Gastrocnemius medialis (tissue), 4 donors: ENCODE measurements around the gene KCNIP4. TPM values are rescaled to one million over a fixed set of nuclear protein-coding genes. Genes with fewer than 3 reads are reported as not detected.

ENCODE experiments used
- ATAC-seq, 2 donors: fragments of 150-250 bp; one replicate each; pipeline ENCODE4 v1.9.1; 2016
- DNase-seq, 2 donors: peaks; one replicate each; pipeline ENCODE4 v3.0.0-alpha.2; 2019
- H3K27ac ChIP-seq, 4 donors: fragments of 200-600 bp; sonication (generic); 1 replicate in 1 of 4; 2 replicates in 3 of 4; pipeline ENCODE4 v1.5.1; 2016 to 2018; ENCODE audit warnings: mild to moderate bottlenecking in 2 of 4, moderate library complexity in 1 of 4
- H3K27me3 ChIP-seq, 3 donors: fragments of 200-600 bp; sonication (generic) in 2 of 3; 1 replicate in 1 of 3; 2 replicates in 2 of 3; pipeline versions ENCODE4 v1.5.1 to v1.6.0; 2016 to 2019; ENCODE audit warnings: mild to moderate bottlenecking in 1 of 3, moderate library complexity in 1 of 3
- H3K36me3 ChIP-seq, 2 donors: fragments of 200-600 bp; sonication (generic) in 1 of 2; one replicate each; pipeline ENCODE4 v1.5.1; 2017 to 2018
- H3K4me1 ChIP-seq, 2 donors: fragments of 200-600 bp; sonication (generic) in 1 of 2; one replicate each; pipeline ENCODE4 v1.5.1; 2016 to 2017; ENCODE audit warnings: mild to moderate bottlenecking in 2 of 2
- H3K4me3 ChIP-seq, 4 donors: fragments of 200-600 bp; sonication (generic) in 3 of 4; 1 replicate in 1 of 4; 2 replicates in 3 of 4; pipeline ENCODE4 v1.5.1; 2016 to 2019; ENCODE audit warnings: mild to moderate bottlenecking in 2 of 4
- H3K9me3 ChIP-seq, 3 donors: fragments of 200-600 bp; sonication (generic) in 2 of 3; 1 replicate in 1 of 3; 2 replicates in 2 of 3; pipeline ENCODE4 v1.5.1; 2016 to 2019
- CTCF ChIP-seq, 5 experiments: fragments of 450-650 bp in 3 of 5; fragments of 200-600 bp in 2 of 5; sonication (generic) in 2 of 5; IDR thresholded peaks in 4 of 5; conservative IDR thresholded peaks in 1 of 5; 1 replicate in 4 of 5; 2 replicates in 1 of 5; pipeline ENCODE4 v1.5.1; 2016 to 2019; ENCODE audit warnings: antibody characterized with exemption in 5 of 5, mild to moderate bottlenecking in 3 of 5, moderate library complexity in 3 of 5
- POLR2A ChIP-seq, 2 donors: fragments of 450-650 bp; IDR thresholded peaks; one replicate each; pipeline ENCODE4 v1.6.1; 2017; ENCODE audit warnings: antibody characterized with exemption in 2 of 2, mild to moderate bottlenecking in 2 of 2, moderate library complexity in 2 of 2
- in situ Hi-C, 4 donors: fragments of 200-750 bp; cut with MboI; loops; one replicate each; pipeline versions ENCODE4 v1.15.0 to v1.8.0; 2017; ENCODE audit warnings: low sequenced_read_pairs in 4 of 4
- intact Hi-C: fragments of 100-400 bp; cut with DNase I; formaldehyde crosslinking; loops from one replicate; pipeline ENCODE4 v1.15.1; 2023; ENCODE audit warnings: low total_unique reads
- total RNA-seq, 4 donors: library from RNA; depleted of rRNA; stranded (reverse); fragments of >200 nt; gene quantifications; one replicate each; pipeline versions ENCODE4 v1.1.0 to v1.2.3, GENCODE V29; 2016

KCNIP4 gene
- total RNA-seq, 4 donors from 2014 or later, result not detected

GRCh38 chr4:21535898-21536297 is 412.7 kb downstream of the KCNIP4 start:
- ATAC-seq, result no peak
- intact Hi-C loops, result no loop called here

GRCh38 chr4:21531048-21531447 is 417.5 kb downstream of the KCNIP4 start:
- intact Hi-C loops, result no loop called here

More at GRCh38 chr4:21535898-21536297, 412.7 kb downstream of the KCNIP4 start:
- H3K27me3 ChIP-seq, result no peaks in the 10 kb centered on the region
- no peaks in the 10 kb centered on the region for H3K4me1 ChIP-seq
- H3K4me3 ChIP-seq, result no peak overlapping the region
- in situ Hi-C loops, result no loop called here
- no peak overlapping the region for H3K27ac ChIP-seq
- no peak for TF ChIP-seq POLR2A (IDR thresholded peaks at IDR 0.05)
- no peak for TF ChIP-seq CTCF (IDR thresholded peaks at IDR 0.05 in 4 of 5, conservative IDR thresholded peaks at IDR 0.05 in 1 of 5)
- H3K9me3 ChIP-seq, result no peaks in the 10 kb centered on the region
- no peaks in the 10 kb centered on the region for H3K36me3 ChIP-seq
- no peak for DNase-seq

GRCh38 chr4:21529214-21529613 is 419.4 kb downstream of the KCNIP4 start:
- H3K27me3 ChIP-seq, result no peaks in the 10 kb centered on the region
- no peaks in the 10 kb centered on the region for H3K36me3 ChIP-seq
- DNase-seq, result no peak
- no peak overlapping the region for H3K4me3 ChIP-seq
- H3K9me3 ChIP-seq, result no peaks in the 10 kb centered on the region
- intact Hi-C loops, result no loop called here
- in situ Hi-C loops, result no loop called here
- no peak for TF ChIP-seq CTCF (IDR thresholded peaks at IDR 0.05 in 4 of 5, conservative IDR thresholded peaks at IDR 0.05 in 1 of 5)
- TF ChIP-seq POLR2A (IDR thresholded peaks at IDR 0.05), result no peak
- H3K27ac ChIP-seq, result no peak overlapping the region
- no peak for ATAC-seq
- no peaks in the 10 kb centered on the region for H3K4me1 ChIP-seq

More at GRCh38 chr4:21531048-21531447, 417.5 kb downstream of the KCNIP4 start:
- TF ChIP-seq CTCF (IDR thresholded peaks at IDR 0.05 in 4 of 5, conservative IDR thresholded peaks at IDR 0.05 in 1 of 5) (no peak), POLR2A (IDR thresholded peaks at IDR 0.05) (no peak)
- Histone ChIP-seq H3K4me3 (no peak overlapping the region), H3K27ac (no peak overlapping the region), H3K9me3 (no peaks in the 10 kb centered on the region), H3K4me1 (no peaks in the 10 kb centered on the region), H3K27me3 (no peaks in the 10 kb centered on the region), H3K36me3 (no peaks in the 10 kb centered on the region)
- in situ Hi-C loops, result no loop called here
- ATAC-seq, result no peak
- DNase-seq, result no peak

- Histone ChIP-seq H3K4me1 (no peaks in the 10 kb centered on the region), H3K36me3 (no peaks in the 10 kb centered on the region), H3K27ac (no peak overlapping the region), H3K4me3 (no peak overlapping the region), H3K9me3 (no peaks in the 10 kb centered on the region), H3K27me3 (no peaks in the 10 kb centered on the region)
- TF ChIP-seq CTCF (IDR thresholded peaks at IDR 0.05 in 4 of 5, conservative IDR thresholded peaks at IDR 0.05 in 1 of 5) (no peak), POLR2A (IDR thresholded peaks at IDR 0.05) (no peak)
- DNase-seq (no peak), ATAC-seq (no peak)
- in situ Hi-C loops, result loop anchor here in 1 of 4 donors (25.0 kb wide), 1 partner anchor 240 kb away; no protein-coding TSS in a partner anchor
- intact Hi-C loops, result no loop called here
Measured at GRCh38 chr4:21522296-21522695, 426.3 kb downstream of the KCNIP4 start.
